ENCODE data around the gene DAB1. TPM values are rescaled to one million over a fixed set of nuclear protein-coding genes. Genes with fewer than 3 reads are reported as not detected.

The DAB1 gene
- total RNA-seq, 1 donor from 2014 or later = 1.6 TPM

DNA sequence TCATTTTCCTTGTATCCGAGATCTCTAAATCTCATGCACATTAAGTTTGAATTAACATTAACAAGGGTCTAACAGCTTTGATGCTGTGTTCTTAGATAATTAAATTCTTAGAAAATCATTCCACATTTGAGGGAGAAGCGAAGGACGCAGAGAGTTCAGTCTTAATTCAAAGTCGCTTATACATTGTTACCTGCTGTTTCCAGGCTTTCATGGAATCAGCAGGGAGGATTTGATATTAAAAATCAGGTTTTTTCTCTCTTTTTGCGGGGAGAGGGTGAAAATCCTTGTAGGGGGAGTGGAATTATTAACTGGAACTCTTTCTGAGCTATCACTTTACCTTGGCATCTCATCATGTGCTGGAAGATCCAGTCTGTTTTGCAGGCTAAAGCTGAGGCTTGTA, 27.7 kb upstream of the DAB1 start:
- H3K4me1 Mint-ChIP-seq (ENCODE audit: low read depth, unreplicated experiment) = no peaks in the 10 kb centered on the region
- H3K27me3 ChIP-seq (ENCODE audit: insufficient read depth, low read length) = no peaks in the 10 kb centered on the region
- no peak overlapping the region for H3K9ac ChIP-seq (ENCODE audit: low read length)
- H3K9me3 ChIP-seq (ENCODE audit: insufficient read depth, low read depth, low read length) = no peaks in the 10 kb centered on the region
- no peak overlapping the region for H3K4me2 ChIP-seq (ENCODE audit: low read length)
- no peak overlapping the region for H3K4me3 ChIP-seq (ENCODE audit: insufficient read depth, low read depth, low read length)
- FAIRE-seq = no peak
- DNase-seq (ENCODE audit: low read depth) = no peak
- H3K9me3 Mint-ChIP-seq (ENCODE audit: unreplicated experiment) = peaks cover 2% of the 10 kb centered on the region
- H3K4me1 ChIP-seq (ENCODE audit: insufficient read depth, low read length) = no peaks in the 10 kb centered on the region
- H3K79me2 ChIP-seq (ENCODE audit: insufficient read depth, low read length) = no peaks in the 10 kb centered on the region
- no peak for TF ChIP-seq EZH2 (IDR thresholded peaks at IDR 0.05; ENCODE audit: insufficient read depth, low read length)
- TF ChIP-seq, protein P1, sequence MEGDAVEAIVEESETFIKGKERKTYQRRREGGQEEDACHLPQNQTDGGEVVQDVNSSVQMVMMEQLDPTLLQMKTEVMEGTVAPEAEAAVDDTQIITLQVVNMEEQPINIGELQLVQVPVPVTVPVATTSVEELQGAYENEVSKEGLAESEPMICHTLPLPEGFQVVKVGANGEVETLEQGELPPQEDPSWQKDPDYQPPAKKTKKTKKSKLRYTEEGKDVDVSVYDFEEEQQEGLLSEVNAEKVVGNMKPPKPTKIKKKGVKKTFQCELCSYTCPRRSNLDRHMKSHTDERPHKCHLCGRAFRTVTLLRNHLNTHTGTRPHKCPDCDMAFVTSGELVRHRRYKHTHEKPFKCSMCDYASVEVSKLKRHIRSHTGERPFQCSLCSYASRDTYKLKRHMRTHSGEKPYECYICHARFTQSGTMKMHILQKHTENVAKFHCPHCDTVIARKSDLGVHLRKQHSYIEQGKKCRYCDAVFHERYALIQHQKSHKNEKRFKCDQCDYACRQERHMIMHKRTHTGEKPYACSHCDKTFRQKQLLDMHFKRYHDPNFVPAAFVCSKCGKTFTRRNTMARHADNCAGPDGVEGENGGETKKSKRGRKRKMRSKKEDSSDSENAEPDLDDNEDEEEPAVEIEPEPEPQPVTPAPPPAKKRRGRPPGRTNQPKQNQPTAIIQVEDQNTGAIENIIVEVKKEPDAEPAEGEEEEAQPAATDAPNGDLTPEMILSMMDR (IDR thresholded peaks at IDR 0.05; ENCODE audit: insufficient read depth, low read depth, low read length) = no peak
- no peak overlapping the region for H2AFZ ChIP-seq (ENCODE audit: low read depth, low read length)
- H3K27ac ChIP-seq (ENCODE audit: low read depth, low read length) = no peak overlapping the region
- H3K27ac Mint-ChIP-seq (ENCODE audit: unreplicated experiment) = no peak overlapping the region
- H3K27me3 Mint-ChIP-seq (ENCODE audit: low read depth, unreplicated experiment) = peaks cover 13% of the 10 kb centered on the region
- H3K36me3 ChIP-seq (ENCODE audit: insufficient read depth, low read length) = no peaks in the 10 kb centered on the region
- no peaks in the 10 kb centered on the region for H4K20me1 ChIP-seq (ENCODE audit: insufficient read depth, low read length)
- H3K36me3 Mint-ChIP-seq (ENCODE audit: low read depth, unreplicated experiment) = no peaks in the 10 kb centered on the region
- no peak overlapping the region for H3K4me3 Mint-ChIP-seq (ENCODE audit: unreplicated experiment)

DNA sequence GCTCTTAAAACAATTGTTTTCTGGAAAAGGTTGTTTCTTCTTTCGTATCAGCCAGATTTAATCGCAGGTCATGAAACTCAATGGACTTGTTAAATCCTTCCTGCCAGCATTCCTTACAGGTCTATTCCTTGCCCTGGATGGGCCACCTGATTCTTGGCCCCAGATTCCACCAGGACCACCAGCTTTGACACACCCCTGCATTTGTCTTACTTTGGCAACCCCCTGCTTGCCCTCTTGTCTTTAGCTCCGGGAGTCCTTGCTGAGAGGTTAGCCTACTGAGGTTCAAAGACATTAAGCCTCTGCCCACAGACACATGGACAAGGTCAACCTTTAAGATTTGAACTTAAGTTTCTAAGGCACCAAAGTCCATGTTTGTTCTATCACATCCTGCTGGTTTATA, 27.1 kb upstream of the DAB1 start:
- no peaks in the 10 kb centered on the region for H4K20me1 ChIP-seq (ENCODE audit: insufficient read depth, low read length)
- H3K4me3 Mint-ChIP-seq (ENCODE audit: unreplicated experiment) = no peak overlapping the region
- H3K4me1 Mint-ChIP-seq (ENCODE audit: low read depth, unreplicated experiment) = no peaks in the 10 kb centered on the region
- H3K27ac Mint-ChIP-seq (ENCODE audit: unreplicated experiment) = no peak overlapping the region
- no peaks in the 10 kb centered on the region for H3K9me3 ChIP-seq (ENCODE audit: insufficient read depth, low read depth, low read length)
- no peak overlapping the region for H3K27ac ChIP-seq (ENCODE audit: low read depth, low read length)
- no peaks in the 10 kb centered on the region for H3K36me3 Mint-ChIP-seq (ENCODE audit: low read depth, unreplicated experiment)
- no peaks in the 10 kb centered on the region for H3K36me3 ChIP-seq (ENCODE audit: insufficient read depth, low read length)
- H3K4me1 ChIP-seq (ENCODE audit: insufficient read depth, low read length) = no peaks in the 10 kb centered on the region
- H3K27me3 ChIP-seq (ENCODE audit: insufficient read depth, low read length) = no peaks in the 10 kb centered on the region
- FAIRE-seq (no peak), DNase-seq (ENCODE audit: low read depth) (no peak)
- no peak overlapping the region for H2AFZ ChIP-seq (ENCODE audit: low read depth, low read length)
- peaks cover 13% of the 10 kb centered on the region for H3K27me3 Mint-ChIP-seq (ENCODE audit: low read depth, unreplicated experiment)
- peaks cover 2% of the 10 kb centered on the region for H3K9me3 Mint-ChIP-seq (ENCODE audit: unreplicated experiment)
- no peaks in the 10 kb centered on the region for H3K79me2 ChIP-seq (ENCODE audit: insufficient read depth, low read length)
- no peak overlapping the region for H3K9ac ChIP-seq (ENCODE audit: low read length)
- TF ChIP-seq, protein P1 (IDR thresholded peaks at IDR 0.05; ENCODE audit: insufficient read depth, low read depth, low read length) = no peak
- TF ChIP-seq EZH2 (IDR thresholded peaks at IDR 0.05; ENCODE audit: insufficient read depth, low read length) = no peak
- no peak overlapping the region for H3K4me2 ChIP-seq (ENCODE audit: low read length)
- no peak overlapping the region for H3K4me3 ChIP-seq (ENCODE audit: insufficient read depth, low read depth, low read length)

DNA sequence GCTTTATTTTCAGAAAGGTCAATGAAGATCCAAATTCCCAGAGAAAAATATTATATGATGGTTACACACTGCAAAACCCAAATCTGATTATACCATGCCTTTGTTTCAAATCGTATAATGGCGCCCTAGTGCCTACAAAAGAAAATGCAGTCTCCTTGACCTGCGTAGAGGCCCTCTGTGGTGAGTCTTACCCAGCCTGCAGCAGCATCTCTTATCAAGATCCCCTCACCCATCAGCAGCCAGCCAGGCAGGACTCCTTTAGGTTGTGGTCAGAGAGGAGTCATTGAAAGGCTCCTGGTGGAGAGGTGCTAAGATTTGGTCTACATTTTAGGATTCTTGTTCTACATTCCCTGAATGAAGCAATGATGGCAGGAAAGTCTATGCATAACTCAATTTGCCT, 23.7 kb upstream of the DAB1 start:
- no peaks in the 10 kb centered on the region for H3K79me2 ChIP-seq (ENCODE audit: insufficient read depth, low read length)
- no peaks in the 10 kb centered on the region for H3K27me3 ChIP-seq (ENCODE audit: insufficient read depth, low read length)
- TF ChIP-seq, protein P1 (IDR thresholded peaks at IDR 0.05; ENCODE audit: insufficient read depth, low read depth, low read length) = no peak
- TF ChIP-seq EZH2 (IDR thresholded peaks at IDR 0.05; ENCODE audit: insufficient read depth, low read length) = no peak

More for the DNA sequence above, 23.7 kb upstream of the DAB1 start:
- Histone ChIP-seq H3K36me3 (ENCODE audit: insufficient read depth, low read length) (no peaks in the 10 kb centered on the region), H3K9me3 (ENCODE audit: insufficient read depth, low read depth, low read length) (no peaks in the 10 kb centered on the region), H3K27ac (ENCODE audit: low read depth, low read length) (no peak overlapping the region), H2AFZ (ENCODE audit: low read depth, low read length) (no peak overlapping the region), H3K4me3 (ENCODE audit: insufficient read depth, low read depth, low read length) (no peak overlapping the region), H3K9ac (ENCODE audit: low read length) (no peak overlapping the region), H3K4me1 (ENCODE audit: insufficient read depth, low read length) (no peaks in the 10 kb centered on the region), H3K4me2 (ENCODE audit: low read length) (no peak overlapping the region), H4K20me1 (ENCODE audit: insufficient read depth, low read length) (no peaks in the 10 kb centered on the region)
- Mint-ChIP-seq H3K27me3 (ENCODE audit: low read depth, unreplicated experiment) (peaks cover 18% of the 10 kb centered on the region), H3K4me3 (ENCODE audit: unreplicated experiment) (no peak overlapping the region), H3K4me1 (ENCODE audit: low read depth, unreplicated experiment) (no peaks in the 10 kb centered on the region), H3K9me3 (ENCODE audit: unreplicated experiment) (no peaks in the 10 kb centered on the region), H3K36me3 (ENCODE audit: low read depth, unreplicated experiment) (no peaks in the 10 kb centered on the region), H3K27ac (ENCODE audit: unreplicated experiment) (no peak overlapping the region)
- no peak for DNase-seq (ENCODE audit: low read depth)
- no peak for FAIRE-seq

Data from astrocyte (in vitro differentiated cells and primary cell).